ENCODE data around the gene BCL2L12.

BCL2L12 gene

GRCh38 chr19:49684983-49685553, 19.3 kb downstream of the BCL2L12 start:
- in situ Hi-C loops (cut with HindIII; ENCODE audit: low sequenced_read_pairs): no loop called here
- H3K4me3 ChIP-seq (ENCODE audit: low read depth, low read length): no peak overlapping the region
- DNase-seq (ENCODE audit: low read depth): no peak
- TF ChIP-seq CTCF (IDR thresholded peaks at IDR 0.05; ENCODE audit: low read depth, low read length, missing control alignments): no peak

DNA sequence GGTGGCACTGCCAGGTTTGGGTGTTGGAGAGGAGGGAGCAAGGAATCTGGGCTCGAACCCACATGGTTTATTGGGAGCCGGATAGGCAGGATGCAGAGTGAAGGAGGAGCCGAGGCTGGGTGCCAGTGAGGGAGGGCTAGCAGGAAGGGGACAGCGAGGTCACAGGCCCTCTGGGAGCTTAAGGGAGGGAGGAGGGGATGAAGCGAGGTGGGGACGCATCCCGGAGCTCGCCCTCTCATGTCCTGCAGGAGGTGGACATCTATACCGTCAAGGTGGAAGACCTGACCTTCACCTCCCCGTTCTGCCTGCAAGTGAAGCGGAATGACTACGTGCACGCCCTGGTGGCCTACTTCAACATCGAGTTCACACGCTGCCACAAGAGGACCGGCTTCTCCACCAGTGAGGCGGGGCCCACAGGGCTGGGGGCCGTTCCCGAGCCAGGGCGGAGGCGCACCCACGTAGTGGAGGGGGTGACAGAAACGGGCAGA, 20.2 kb downstream of the BCL2L12 start:
- in situ Hi-C loops (cut with HindIII; ENCODE audit: low sequenced_read_pairs): no loop called here
- no peak for TF ChIP-seq CTCF (IDR thresholded peaks at IDR 0.05; ENCODE audit: low read depth, low read length, missing control alignments)

GRCh38 chr19:49686503-49687088, 20.9 kb downstream of the BCL2L12 start:
- H3K4me3 ChIP-seq (ENCODE audit: low read depth, low read length): no peak overlapping the region
- no peak for DNase-seq (ENCODE audit: low read depth)
- no peak for TF ChIP-seq CTCF (IDR thresholded peaks at IDR 0.05; ENCODE audit: low read depth, low read length, missing control alignments)
- in situ Hi-C loops (cut with HindIII; ENCODE audit: low sequenced_read_pairs): no loop called here

More for the DNA sequence above, 20.2 kb downstream of the BCL2L12 start:
- no peak for DNase-seq (ENCODE audit: low read depth)
- no peak overlapping the region for H3K4me3 ChIP-seq (ENCODE audit: low read depth, low read length)

- no peak for DNase-seq (ENCODE audit: low read depth)
- no peak for TF ChIP-seq CTCF (IDR thresholded peaks at IDR 0.05; ENCODE audit: low read depth, low read length, missing control alignments)
- H3K4me3 ChIP-seq (ENCODE audit: low read depth, low read length): no peak overlapping the region
- in situ Hi-C loops (cut with HindIII; ENCODE audit: low sequenced_read_pairs): no loop called here
These were observed 21.4 kb downstream of the BCL2L12 start for GRCh38 chr19:49687150-49687549.

DNA sequence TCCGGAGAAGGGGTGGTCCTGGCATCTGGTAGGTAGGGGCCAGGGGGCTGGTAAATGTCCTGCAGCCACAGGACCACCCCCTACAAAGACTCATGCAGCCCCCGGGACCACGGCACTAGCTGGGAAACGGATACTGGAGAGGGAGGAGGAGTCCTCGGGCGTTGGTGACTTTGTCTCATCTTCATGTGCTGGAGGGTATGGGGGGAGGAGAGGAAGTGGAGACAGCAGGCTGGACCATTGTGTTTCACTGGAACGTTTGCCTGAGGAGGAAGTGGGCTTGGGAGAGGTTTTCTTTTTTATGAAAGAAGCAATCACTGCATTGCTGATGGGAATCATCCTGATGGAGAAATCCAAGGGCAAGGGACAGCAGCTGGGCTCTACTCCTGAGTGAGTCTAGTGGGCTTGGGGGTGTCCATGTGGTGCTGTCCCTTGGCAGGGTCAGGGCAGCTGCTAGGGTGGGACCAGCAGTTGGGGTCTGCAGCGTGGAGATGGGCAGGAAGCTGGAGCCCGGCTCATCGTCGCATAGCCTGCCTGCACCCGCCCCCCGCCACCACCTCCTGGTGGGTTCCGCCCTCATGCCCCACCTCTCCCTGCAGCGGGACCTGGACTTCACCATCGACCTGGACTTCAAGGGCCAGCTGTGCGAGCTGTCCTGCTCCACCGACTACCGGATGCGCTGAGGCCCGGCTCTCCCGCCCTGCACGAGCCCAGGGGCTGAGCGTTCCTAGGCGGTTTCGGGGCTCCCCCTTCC, 22.0 kb downstream of the BCL2L12 start:
- DNase-seq (ENCODE audit: low read depth): no peak
- TF ChIP-seq CTCF (IDR thresholded peaks at IDR 0.05; ENCODE audit: low read depth, low read length, missing control alignments): no peak
- in situ Hi-C loops (cut with HindIII; ENCODE audit: low sequenced_read_pairs): no loop called here
- no peak overlapping the region for H3K4me3 ChIP-seq (ENCODE audit: low read depth, low read length)

GRCh38 chr19:49688531-49689132, 22.9 kb downstream of the BCL2L12 start:
- DNase-seq (ENCODE audit: low read depth): no peak
- no peak overlapping the region for H3K4me3 ChIP-seq (ENCODE audit: low read depth, low read length)
- in situ Hi-C loops (cut with HindIII; ENCODE audit: low sequenced_read_pairs): no loop called here
- no peak for TF ChIP-seq CTCF (IDR thresholded peaks at IDR 0.05; ENCODE audit: low read depth, low read length, missing control alignments)

Measured in astrocyte of the cerebellum (primary cell).